LNCAP (cell line): ENCODE measurements around the gene CAPN10.

Experiments
- CTCF ChIP-seq: fragments of 450-650 bp; IDR thresholded peaks from 2 replicates; pipeline ENCODE4 v1.5.1; 2017; ENCODE audit warnings: mild to moderate bottlenecking

Gene CAPN10

GRCh38 chr2:240555541-240556250, 30.8 kb upstream of the CAPN10 start:
- no peak for TF ChIP-seq CTCF

- TF ChIP-seq CTCF = peak; percentile 55
Observed at GRCh38 chr2:240556553-240557100, 29.9 kb upstream of the CAPN10 start.

GRCh38 chr2:240557101-240557751, 29.3 kb upstream of the CAPN10 start:
- no peak for TF ChIP-seq CTCF

GRCh38 chr2:240557808-240558207, 28.7 kb upstream of the CAPN10 start, which contains the start of gene ANKMY1:
ANKMY1 (minus strand) TSS chr2:240557988; CDS start chr2:240557335, 653 bp downstream.
- TF ChIP-seq CTCF = no peak

GRCh38 chr2:240558236-240558761, 28.2 kb upstream of the CAPN10 start:
- no peak for TF ChIP-seq CTCF

- TF ChIP-seq CTCF = no peak
Observed at GRCh38 chr2:240559286-240559685, 27.2 kb upstream of the CAPN10 start.

- TF ChIP-seq CTCF = no peak
Observed at GRCh38 chr2:240560084-240560479, 26.5 kb upstream of the CAPN10 start, which contains the start of gene DUSP28. DUSP28 (plus strand) TSS chr2:240560357; CDS start chr2:240560685, 328 bp downstream.
